ENCODE results near the gene TNRC6C. TPM values are rescaled to one million over a fixed set of nuclear protein-coding genes. Genes with fewer than 3 reads are reported as not detected.
A peak's percentile ranks its signal among the peaks of the same experiment; 100 is the strongest.

The TNRC6C gene
- total and polyA plus RNA-seq, 2 of the 13 experiments (the other 11 are each of a cell fraction or from before 2014, with no cell fraction given): 0.66 to 4.9 TPM

DNA sequence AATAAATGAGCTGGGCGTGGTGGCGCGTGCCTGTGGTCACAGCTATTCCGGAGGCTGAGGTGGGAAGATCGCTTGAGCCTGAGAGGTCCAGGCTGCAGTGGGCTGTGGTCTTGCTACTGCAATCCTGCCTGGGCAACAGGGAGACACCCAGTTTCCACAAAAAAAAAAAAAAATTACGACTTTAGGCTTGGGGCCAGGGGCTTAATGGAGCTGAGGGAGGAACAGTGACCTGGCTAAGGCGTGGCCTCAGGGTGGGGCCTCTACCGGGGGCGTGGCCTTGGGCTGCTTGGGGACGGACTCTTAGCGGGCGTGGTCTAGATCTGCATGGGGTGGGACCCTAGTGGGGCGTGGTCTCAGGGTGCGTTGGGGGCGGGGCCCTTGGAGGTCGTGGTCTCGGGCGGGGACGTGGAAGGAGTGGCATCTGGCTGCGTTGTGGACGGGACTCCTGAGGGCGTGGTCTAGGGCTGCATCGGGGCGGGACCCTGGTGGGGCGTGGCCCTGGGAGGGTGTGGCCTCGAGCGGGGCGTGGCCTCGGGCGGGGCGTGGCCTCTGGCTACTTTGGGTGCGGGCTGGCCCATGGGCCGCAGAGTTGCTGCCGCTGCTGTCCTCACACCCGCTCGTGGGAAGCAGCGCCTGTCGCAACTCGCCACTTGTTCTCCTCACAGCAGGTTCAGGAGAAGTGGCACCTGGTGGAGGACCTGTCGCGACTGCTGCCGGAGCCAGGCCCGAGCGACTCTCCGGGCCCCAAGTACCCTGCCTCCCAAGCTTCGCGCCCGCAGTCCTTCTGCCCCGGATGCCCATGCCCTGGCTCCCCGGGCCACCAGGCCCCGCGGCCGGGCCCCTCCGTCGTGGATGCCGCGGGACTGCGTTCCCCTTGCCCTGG, 181.9 kb downstream of the TNRC6C start (continued):
- TF ChIP-seq, protein P1, sequence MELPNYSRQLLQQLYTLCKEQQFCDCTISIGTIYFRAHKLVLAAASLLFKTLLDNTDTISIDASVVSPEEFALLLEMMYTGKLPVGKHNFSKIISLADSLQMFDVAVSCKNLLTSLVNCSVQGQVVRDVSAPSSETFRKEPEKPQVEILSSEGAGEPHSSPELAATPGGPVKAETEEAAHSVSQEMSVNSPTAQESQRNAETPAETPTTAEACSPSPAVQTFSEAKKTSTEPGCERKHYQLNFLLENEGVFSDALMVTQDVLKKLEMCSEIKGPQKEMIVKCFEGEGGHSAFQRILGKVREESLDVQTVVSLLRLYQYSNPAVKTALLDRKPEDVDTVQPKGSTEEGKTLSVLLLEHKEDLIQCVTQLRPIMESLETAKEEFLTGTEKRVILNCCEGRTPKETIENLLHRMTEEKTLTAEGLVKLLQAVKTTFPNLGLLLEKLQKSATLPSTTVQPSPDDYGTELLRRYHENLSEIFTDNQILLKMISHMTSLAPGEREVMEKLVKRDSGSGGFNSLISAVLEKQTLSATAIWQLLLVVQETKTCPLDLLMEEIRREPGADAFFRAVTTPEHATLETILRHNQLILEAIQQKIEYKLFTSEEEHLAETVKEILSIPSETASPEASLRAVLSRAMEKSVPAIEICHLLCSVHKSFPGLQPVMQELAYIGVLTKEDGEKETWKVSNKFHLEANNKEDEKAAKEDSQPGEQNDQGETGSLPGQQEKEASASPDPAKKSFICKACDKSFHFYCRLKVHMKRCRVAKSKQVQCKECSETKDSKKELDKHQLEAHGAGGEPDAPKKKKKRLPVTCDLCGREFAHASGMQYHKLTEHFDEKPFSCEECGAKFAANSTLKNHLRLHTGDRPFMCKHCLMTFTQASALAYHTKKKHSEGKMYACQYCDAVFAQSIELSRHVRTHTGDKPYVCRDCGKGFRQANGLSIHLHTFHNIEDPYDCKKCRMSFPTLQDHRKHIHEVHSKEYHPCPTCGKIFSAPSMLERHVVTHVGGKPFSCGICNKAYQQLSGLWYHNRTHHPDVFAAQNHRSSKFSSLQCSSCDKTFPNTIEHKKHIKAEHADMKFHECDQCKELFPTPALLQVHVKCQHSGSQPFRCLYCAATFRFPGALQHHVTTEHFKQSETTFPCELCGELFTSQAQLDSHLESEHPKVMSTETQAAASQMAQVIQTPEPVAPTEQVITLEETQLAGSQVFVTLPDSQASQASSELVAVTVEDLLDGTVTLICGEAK (IDR thresholded peaks at IDR 0.05): no peak
- TF ChIP-seq, protein P1 (CRISPR knock-in tag; IDR thresholded peaks at IDR 0.05): no peak
- TF ChIP-seq ZBTB10 (CRISPR knock-in tag; IDR thresholded peaks at IDR 0.05; ENCODE audit: borderline replicate concordance) (no peak), EEA1 (CRISPR knock-in tag; IDR thresholded peaks at IDR 0.05; ENCODE audit: borderline replicate concordance) (no peak; the same call in 1 of the 2 replicates), GMEB2 (CRISPR knock-in tag; IDR thresholded peaks at IDR 0.05; ENCODE audit: low read depth) (no peak), HNRNPLL (IDR thresholded peaks at IDR 0.05; ENCODE audit: low read depth, low read length, poor library complexity, severe bottlenecking) (peak; percentile 75), ZNF691 (CRISPR knock-in tag; IDR thresholded peaks at IDR 0.05; ENCODE audit: borderline replicate concordance, low read depth) (no peak), KMT2B (CRISPR knock-in tag; IDR thresholded peaks at IDR 0.05) (0 out of 2 replicates have a peak, but pooled peaks have one; percentile 7), NCOR1 (IDR thresholded peaks at IDR 0.05; ENCODE audit: borderline replicate concordance, low read length) (peak; percentile 58; the same call in 1 of the 2 replicates), EED (CRISPR knock-in tag; IDR thresholded peaks at IDR 0.05) (no peak), YEATS2 (CRISPR knock-in tag; IDR thresholded peaks at IDR 0.05; ENCODE audit: borderline replicate concordance) (no peak), SYNCRIP (IDR thresholded peaks at IDR 0.05; ENCODE audit: insufficient read depth, low read depth, low read length) (no peak), GTF2F1 (IDR thresholded peaks at IDR 0.05; ENCODE audit: low read length) (no peak), ZNF720 (CRISPR knock-in tag; IDR thresholded peaks at IDR 0.05) (no peak)
